HepG2 (cell line): ENCODE data around the gene TCFL5. TPM values are rescaled to one million over a fixed set of nuclear protein-coding genes. Genes with fewer than 3 reads are reported as not detected.
A peak's percentile ranks its signal among the peaks of the same experiment; 100 is the strongest.

Source experiments
- ARNT2 ChIP-seq: sonication (generic); formaldehyde crosslinking; IDR thresholded peaks from 2 replicates; pipeline ENCODE4 v1.8.0; 2022; ENCODE audit warnings: mild to moderate bottlenecking, low read depth, missing genetic modification reagents, moderate library complexity
- CBX2 ChIP-seq, 2 experiments: fragments of 200-600 bp in 1 of 2; sonication (generic); formaldehyde crosslinking in 1 of 2; IDR thresholded peaks; 2 replicates each; pipeline versions ENCODE4 v1.7.0 to v1.8.1; 2018 to 2022; ENCODE audit warnings: low read depth in 2 of 2, low read length in 1 of 2, mild to moderate bottlenecking in 1 of 2, missing genetic modification reagents in 1 of 2
- DPF2 ChIP-seq: sonication (generic); formaldehyde crosslinking; IDR thresholded peaks from 2 replicates; pipeline ENCODE4 v1.4.0; 2020; ENCODE audit warnings: mild to moderate bottlenecking, low read depth, missing genetic modification reagents, borderline replicate concordance
- FOSL2 ChIP-seq: sonication (generic); formaldehyde crosslinking; IDR thresholded peaks from 2 replicates; pipeline ENCODE4 v1.4.0; 2020; ENCODE audit warnings: missing genetic modification reagents
- KDM3A ChIP-seq: IDR thresholded peaks from 2 replicates; pipeline ENCODE4 v1.6.1; 2018; ENCODE audit warnings: low read depth, missing compliant biosample characterization
- KLF16 ChIP-seq, 2 experiments: sonication (generic) in 1 of 2; formaldehyde crosslinking in 1 of 2; IDR thresholded peaks; 2 replicates each; pipeline versions ENCODE4 v1.6.1 to v1.8.0; 2016 to 2023; ENCODE audit warnings: missing genetic modification reagents in 2 of 2, missing compliant biosample characterization in 1 of 2
- STAT5B ChIP-seq: sonication (generic); formaldehyde crosslinking; IDR thresholded peaks from 2 replicates; pipeline ENCODE4 v1.4.0; 2020; ENCODE audit warnings: missing genetic modification reagents
- TAF15 ChIP-seq: fragments of 200-400 bp; formaldehyde crosslinking; IDR thresholded peaks from one replicate; pipeline ENCODE4 v1.6.1; 2018; ENCODE audit warnings: mild to moderate bottlenecking, low read depth, low read length; ENCODE audit not compliant: poor library complexity, severe bottlenecking
- ZNF138 ChIP-seq: sonication (generic); formaldehyde crosslinking; IDR thresholded peaks from 2 replicates; pipeline ENCODE4 v1.5.0; 2020; ENCODE audit warnings: mild to moderate bottlenecking, low read depth, missing genetic modification reagents
- ZNF235 ChIP-seq: sonication (generic); formaldehyde crosslinking; IDR thresholded peaks from 2 replicates; pipeline ENCODE4 v1.8.1; 2023; ENCODE audit warnings: mild to moderate bottlenecking, missing genetic modification reagents, borderline replicate concordance
- ZNF350 ChIP-seq: sonication (generic); formaldehyde crosslinking; IDR thresholded peaks from 2 replicates; pipeline ENCODE4 v1.4.0; 2020; ENCODE audit warnings: mild to moderate bottlenecking, low read depth, missing genetic modification reagents, borderline replicate concordance
- ZNF619 ChIP-seq: sonication (generic); formaldehyde crosslinking; IDR thresholded peaks from 2 replicates; pipeline ENCODE4 v1.4.0; 2020; ENCODE audit warnings: mild to moderate bottlenecking, missing genetic modification reagents
- polyA plus RNA-seq, 8 experiments: library from polyadenylated mRNA; depleted of rRNA in 3 of 8; stranded (reverse) in 7 of 8; unstranded in 1 of 8; fragments of >200 nt; fragmentation: Illumina TruSeq in 4 of 8; extraction: Trizol in 4 of 8; gene quantifications; 2 replicates each; pipeline versions ENCODE4 v1.2.1 to v1.2.3, GENCODE V29; 2011 to 2016; ENCODE audit warnings: low read depth in 4 of 8, missing spikeins in 1 of 8, mixed read lengths in 1 of 8; ENCODE audit not compliant: insufficient read depth in 1 of 8
- total RNA-seq, 5 experiments: library from RNA; depleted of rRNA; stranded (reverse); fragments of >200 nt; fragmentation: Illumina TruSeq; extraction: Trizol; gene quantifications; 2 replicates each; pipeline ENCODE4 v1.2.3, GENCODE V29; 2016; ENCODE audit warnings: low read depth in 1 of 5
- TF ChIP-seq, protein P1 (sequence below): IDR thresholded peaks from 2 replicates; pipeline ENCODE4 v1.6.1; 2016
- TF ChIP-seq, protein P2 (sequence below): sonication (generic); formaldehyde crosslinking; IDR thresholded peaks from 2 replicates; pipeline ENCODE4 v1.5.0; 2020; ENCODE audit warnings: missing genetic modification reagents
- TF ChIP-seq, protein P3 (sequence below): sonication (generic); formaldehyde crosslinking; conservative IDR thresholded peaks from 2 replicates; pipeline ENCODE4 v1.8.0; 2022; ENCODE audit warnings: mild to moderate bottlenecking, moderate library complexity, missing genetic modification reagents
- TF ChIP-seq, protein P4 (sequence below): sonication (generic); formaldehyde crosslinking; IDR thresholded peaks from 2 replicates; pipeline ENCODE4 v1.4.0; 2020; ENCODE audit warnings: missing genetic modification reagents

TCFL5 gene
- total and polyA plus RNA-seq, 2 of the 13 experiments (the other 11 are each of a cell fraction or from before 2014, with no cell fraction given), result 14.8 to 20.0 TPM

DNA sequence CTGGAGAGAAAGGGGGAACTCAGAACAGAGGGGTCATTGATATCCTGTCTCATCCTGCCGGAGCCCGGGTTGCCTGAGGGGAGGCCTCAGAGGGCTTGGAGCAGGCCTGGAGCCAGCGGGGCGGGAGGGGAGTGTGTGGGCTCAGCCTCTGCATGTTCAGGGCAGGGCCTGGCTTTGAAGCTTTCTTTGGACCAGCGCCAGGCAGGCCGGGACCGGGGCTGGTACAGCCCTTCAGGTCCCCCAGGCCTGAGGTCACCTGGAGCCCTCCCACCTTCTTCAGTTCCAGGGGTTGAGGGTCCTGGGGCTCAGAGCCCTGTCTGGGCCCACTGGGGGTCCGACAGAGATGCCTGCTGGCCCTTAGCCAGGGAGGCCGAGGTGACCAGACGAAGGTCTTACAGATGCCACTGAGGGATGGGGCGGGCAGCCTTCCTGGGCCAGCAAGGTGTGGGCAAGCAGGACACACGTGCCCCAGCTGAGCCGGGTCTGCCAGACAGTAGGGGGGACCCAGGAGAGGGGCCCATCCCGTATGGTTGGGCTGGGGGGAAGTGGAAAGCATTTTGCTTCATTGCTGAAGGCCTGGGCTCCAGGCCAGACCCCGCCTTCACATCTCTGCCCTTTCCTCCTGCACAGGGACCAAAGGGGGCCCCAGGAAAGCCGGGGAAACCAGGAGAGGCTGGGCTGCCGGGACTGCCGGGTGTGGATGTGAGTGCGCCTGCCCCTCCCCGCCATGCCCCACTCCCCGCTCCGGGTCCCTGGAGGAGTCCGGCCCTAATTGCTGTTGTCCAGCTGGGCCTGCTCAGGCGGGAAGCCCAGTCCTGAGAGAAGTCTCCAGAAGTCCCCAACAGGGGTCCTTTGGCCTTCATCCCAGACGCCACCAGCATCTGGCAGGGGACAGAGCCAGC, 42.8 kb downstream of the TCFL5 start (continued):
- TF ChIP-seq, protein P1, sequence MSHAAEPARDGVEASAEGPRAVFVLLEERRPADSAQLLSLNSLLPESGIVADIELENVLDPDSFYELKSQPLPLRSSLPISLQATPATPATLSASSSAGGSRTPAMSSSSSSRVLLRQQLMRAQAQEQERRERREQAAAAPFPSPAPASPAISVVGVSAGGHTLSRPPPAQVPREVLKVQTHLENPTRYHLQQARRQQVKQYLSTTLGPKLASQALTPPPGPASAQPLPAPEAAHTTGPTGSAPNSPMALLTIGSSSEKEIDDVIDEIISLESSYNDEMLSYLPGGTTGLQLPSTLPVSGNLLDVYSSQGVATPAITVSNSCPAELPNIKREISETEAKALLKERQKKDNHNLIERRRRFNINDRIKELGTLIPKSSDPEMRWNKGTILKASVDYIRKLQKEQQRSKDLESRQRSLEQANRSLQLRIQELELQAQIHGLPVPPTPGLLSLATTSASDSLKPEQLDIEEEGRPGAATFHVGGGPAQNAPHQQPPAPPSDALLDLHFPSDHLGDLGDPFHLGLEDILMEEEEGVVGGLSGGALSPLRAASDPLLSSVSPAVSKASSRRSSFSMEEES, result 0 out of 2 replicates have a peak, but pooled peaks have one; percentile 26
- TF ChIP-seq TAF15 (no peak), FOSL2 (CRISPR knock-in tag) (no peak; the same call in 1 of the 2 replicates), ZNF350 (CRISPR knock-in tag) (peak; percentile 40; the same call in 1 of the 2 replicates), ZNF138 (CRISPR knock-in tag) (0 out of 2 replicates have a peak, but pooled peaks have one; percentile 58), STAT5B (CRISPR knock-in tag) (no peak; the same call in 1 of the 2 replicates), KDM3A (peak; percentile 24; the same call in 1 of the 2 replicates), KLF16 (CRISPR knock-in tag; IDR thresholded peaks at IDR 0.05) (peak in 1 of 2 experiments; percentile 55; a peak in 1 of 4 replicates), ZNF235 (CRISPR knock-in tag) (no peak), DPF2 (CRISPR knock-in tag) (no peak), CBX2 (IDR thresholded peaks at IDR 0.05; ENCODE audit: low read depth, low read length) (no peak), CBX2 (CRISPR knock-in tag; IDR thresholded peaks at IDR 0.05; ENCODE audit: low read depth) (peak; percentile 47; the same call in 1 of the 2 replicates), ZNF619 (CRISPR knock-in tag) (peak; percentile 95; the same call in 1 of the 2 replicates), ARNT2 (peak; percentile 91)
- TF ChIP-seq, protein P2, sequence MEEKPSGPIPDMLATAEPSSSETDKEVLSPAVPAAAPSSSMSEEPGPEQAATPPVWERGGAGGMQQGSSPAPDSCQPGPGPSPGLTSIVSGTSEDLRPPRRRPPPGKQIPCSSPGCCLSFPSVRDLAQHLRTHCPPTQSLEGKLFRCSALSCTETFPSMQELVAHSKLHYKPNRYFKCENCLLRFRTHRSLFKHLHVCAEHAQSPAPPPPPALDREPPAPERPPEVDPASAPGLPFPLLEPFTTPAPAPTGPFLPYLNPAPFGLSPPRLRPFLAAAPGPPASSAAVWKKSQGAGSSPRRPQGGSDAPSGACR (CRISPR knock-in tag), result no peak; the same call in 1 of the 2 replicates
- TF ChIP-seq, protein P3, sequence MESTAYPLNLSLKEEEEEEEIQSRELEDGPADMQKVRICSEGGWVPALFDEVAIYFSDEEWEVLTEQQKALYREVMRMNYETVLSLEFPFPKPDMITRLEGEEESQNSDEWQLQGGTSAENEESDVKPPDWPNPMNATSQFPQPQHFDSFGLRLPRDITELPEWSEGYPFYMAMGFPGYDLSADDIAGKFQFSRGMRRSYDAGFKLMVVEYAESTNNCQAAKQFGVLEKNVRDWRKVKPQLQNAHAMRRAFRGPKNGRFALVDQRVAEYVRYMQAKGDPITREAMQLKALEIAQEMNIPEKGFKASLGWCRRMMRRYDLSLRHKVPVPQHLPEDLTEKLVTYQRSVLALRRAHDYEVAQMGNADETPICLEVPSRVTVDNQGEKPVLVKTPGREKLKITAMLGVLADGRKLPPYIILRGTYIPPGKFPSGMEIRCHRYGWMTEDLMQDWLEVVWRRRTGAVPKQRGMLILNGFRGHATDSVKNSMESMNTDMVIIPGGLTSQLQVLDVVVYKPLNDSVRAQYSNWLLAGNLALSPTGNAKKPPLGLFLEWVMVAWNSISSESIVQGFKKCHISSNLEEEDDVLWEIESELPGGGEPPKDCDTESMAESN (CRISPR knock-in tag), result peak; percentile 92
- TF ChIP-seq, protein P4, sequence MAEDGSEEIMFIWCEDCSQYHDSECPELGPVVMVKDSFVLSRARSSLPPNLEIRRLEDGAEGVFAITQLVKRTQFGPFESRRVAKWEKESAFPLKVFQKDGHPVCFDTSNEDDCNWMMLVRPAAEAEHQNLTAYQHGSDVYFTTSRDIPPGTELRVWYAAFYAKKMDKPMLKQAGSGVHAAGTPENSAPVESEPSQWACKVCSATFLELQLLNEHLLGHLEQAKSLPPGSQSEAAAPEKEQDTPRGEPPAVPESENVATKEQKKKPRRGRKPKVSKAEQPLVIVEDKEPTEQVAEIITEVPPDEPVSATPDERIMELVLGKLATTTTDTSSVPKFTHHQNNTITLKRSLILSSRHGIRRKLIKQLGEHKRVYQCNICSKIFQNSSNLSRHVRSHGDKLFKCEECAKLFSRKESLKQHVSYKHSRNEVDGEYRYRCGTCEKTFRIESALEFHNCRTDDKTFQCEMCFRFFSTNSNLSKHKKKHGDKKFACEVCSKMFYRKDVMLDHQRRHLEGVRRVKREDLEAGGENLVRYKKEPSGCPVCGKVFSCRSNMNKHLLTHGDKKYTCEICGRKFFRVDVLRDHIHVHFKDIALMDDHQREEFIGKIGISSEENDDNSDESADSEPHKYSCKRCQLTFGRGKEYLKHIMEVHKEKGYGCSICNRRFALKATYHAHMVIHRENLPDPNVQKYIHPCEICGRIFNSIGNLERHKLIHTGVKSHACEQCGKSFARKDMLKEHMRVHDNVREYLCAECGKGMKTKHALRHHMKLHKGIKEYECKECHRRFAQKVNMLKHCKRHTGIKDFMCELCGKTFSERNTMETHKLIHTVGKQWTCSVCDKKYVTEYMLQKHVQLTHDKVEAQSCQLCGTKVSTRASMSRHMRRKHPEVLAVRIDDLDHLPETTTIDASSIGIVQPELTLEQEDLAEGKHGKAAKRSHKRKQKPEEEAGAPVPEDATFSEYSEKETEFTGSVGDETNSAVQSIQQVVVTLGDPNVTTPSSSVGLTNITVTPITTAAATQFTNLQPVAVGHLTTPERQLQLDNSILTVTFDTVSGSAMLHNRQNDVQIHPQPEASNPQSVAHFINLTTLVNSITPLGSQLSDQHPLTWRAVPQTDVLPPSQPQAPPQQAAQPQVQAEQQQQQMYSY (CRISPR knock-in tag), result no peak
